UCSD-AML1 (cell line): ENCODE data around the gene KAT7.
A peak's percentile ranks its signal among the peaks of the same experiment; 100 is the strongest.

Source experiments
- DNase-seq: peaks from one replicate; lab custom pipeline; 2025; ENCODE audit not compliant: unreplicated experiment; lab: John Stamatoyannopoulos, UW

The KAT7 gene

GRCh38 chr17:49839455-49839854 lies 51.0 kb downstream of the KAT7 start:
- DNase-seq = no peak

GRCh38 chr17:49841548-49841947 lies 53.1 kb downstream of the KAT7 start:
- no peak for DNase-seq

- DNase-seq = no peak
Observed at GRCh38 chr17:49842371-49842770, 53.9 kb downstream of the KAT7 start.

- DNase-seq = no peak
Observed at GRCh38 chr17:49842846-49843245, 54.4 kb downstream of the KAT7 start.

GRCh38 chr17:49843774-49844350 lies 55.4 kb downstream of the KAT7 start:
- DNase-seq = no peak

- no peak for DNase-seq
Observed at GRCh38 chr17:49845321-49845720, 56.8 kb downstream of the KAT7 start.

- no peak for DNase-seq
Observed at GRCh38 chr17:49846938-49847712, 58.6 kb downstream of the KAT7 start.

- no peak for DNase-seq
Observed at GRCh38 chr17:49848019-49848473, 59.6 kb downstream of the KAT7 start, which contains the start of gene TAC4. Gene TAC4, minus strand, starts transcription at chr17:49848069. Its CDS starts 52 bp downstream, at chr17:49848017.

- DNase-seq = no peak
Observed at GRCh38 chr17:49848739-49849138, 60.3 kb downstream of the KAT7 start.

GRCh38 chr17:49850218-49850610 lies 61.7 kb downstream of the KAT7 start:
- DNase-seq = no peak

- peak; percentile 80 for DNase-seq
Observed at GRCh38 chr17:49850772-49851386, 62.4 kb downstream of the KAT7 start.

GRCh38 chr17:49851387-49852291 lies 63.2 kb downstream of the KAT7 start:
- DNase-seq = peak; percentile 88

GRCh38 chr17:49853470-49854015 lies 65.1 kb downstream of the KAT7 start:
- DNase-seq = no peak

- no peak for DNase-seq
Observed at GRCh38 chr17:49854126-49854525, 65.6 kb downstream of the KAT7 start.

GRCh38 chr17:49858796-49859195 lies 70.3 kb downstream of the KAT7 start:
- DNase-seq = no peak

- no peak for DNase-seq
Observed at GRCh38 chr17:49859991-49860953, 71.8 kb downstream of the KAT7 start.

- DNase-seq = peak; percentile 45
Observed at GRCh38 chr17:49861150-49861884, 72.8 kb downstream of the KAT7 start.

GRCh38 chr17:49862781-49863331 lies 74.4 kb downstream of the KAT7 start:
- peak; percentile 65 for DNase-seq

GRCh38 chr17:49866019-49866380 lies 77.5 kb downstream of the KAT7 start:
- DNase-seq = no peak
